GM18951 (cell line): ENCODE data around the gene ENTREP1.
"Not testable (repeated sequence)": the region's sequence is repeated elsewhere in the genome, so short reads cannot be mapped to it uniquely, and the experiment has no call there.

ENCODE experiments used
- POLR2A ChIP-seq: IDR thresholded peaks from 4 replicates; pipeline ENCODE4 v1.6.1; 2011; ENCODE audit warnings: mild to moderate bottlenecking; ENCODE audit not compliant: insufficient read length, insufficient read depth; ENCODE audit errors: extremely low read depth
- in situ Hi-C: fragments of 300-500 bp; cut with MboI; formaldehyde crosslinking; loops from one replicate; pipeline ENCODE4 v1.12.0; 2022; ENCODE audit warnings: low sequenced_read_pairs, mixed read lengths, inconsistent platforms; ENCODE audit not compliant: unreplicated experiment

ENTREP1 gene

GRCh38 chr9:69420611-69421270, 95.7 kb downstream of the ENTREP1 start:
- in situ Hi-C loops: loop anchor here (10.0 kb wide), 1 partner anchor 504 kb away; no protein-coding TSS in a partner anchor

GRCh38 chr9:69421908-69422801, 97.1 kb downstream of the ENTREP1 start:
- no peak for TF ChIP-seq POLR2A
- in situ Hi-C loops: loop anchor here (10.0 kb wide), 1 partner anchor 503 kb away; no protein-coding TSS in a partner anchor

More at GRCh38 chr9:69420611-69421270, 95.7 kb downstream of the ENTREP1 start:
- TF ChIP-seq POLR2A: no peak

DNA sequence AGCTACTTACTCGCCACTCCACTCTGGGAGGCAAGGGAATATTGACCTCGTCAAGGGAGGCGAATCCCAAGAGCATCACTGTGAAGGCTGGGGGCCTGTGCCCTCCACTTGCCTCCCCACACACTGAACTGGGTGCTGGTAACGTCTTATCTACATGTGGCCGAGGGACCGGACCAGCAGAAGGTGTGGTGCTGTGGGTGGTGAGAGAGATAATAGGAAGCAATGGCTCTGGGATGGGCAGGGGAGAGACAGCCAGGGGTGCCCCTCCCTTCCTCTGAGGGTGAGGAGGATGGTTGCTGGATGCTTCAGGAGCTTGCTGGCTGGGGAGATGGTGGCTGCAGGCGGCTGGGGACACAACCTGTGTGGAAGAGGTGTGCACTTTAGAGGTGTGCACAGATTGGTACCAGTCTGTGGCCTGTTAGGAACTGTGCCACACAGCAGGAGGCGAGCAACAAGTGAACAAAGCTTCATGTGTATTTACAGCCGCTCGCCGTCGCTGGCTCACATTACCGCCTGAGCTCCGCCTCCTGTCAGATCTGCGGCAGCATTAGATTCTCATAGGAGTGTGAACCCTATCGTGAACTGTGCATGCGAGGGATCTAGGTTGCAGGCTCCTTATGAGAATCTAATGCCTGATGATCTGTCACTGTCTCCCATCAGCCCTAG, 100.3 kb downstream of the ENTREP1 start:
- in situ Hi-C loops: loop anchor here (10.0 kb wide), 1 partner anchor 500 kb away; no protein-coding TSS in a partner anchor
- no peak for TF ChIP-seq POLR2A

GRCh38 chr9:69427286-69427685, 102.3 kb downstream of the ENTREP1 start:
- no peak for TF ChIP-seq POLR2A
- in situ Hi-C loops: loop anchor here (10.0 kb wide), 1 partner anchor 498 kb away; no protein-coding TSS in a partner anchor

GRCh38 chr9:69428017-69428785, 103.2 kb downstream of the ENTREP1 start:
- in situ Hi-C loops: loop anchor here (10.0 kb wide), 1 partner anchor 497 kb away; no protein-coding TSS in a partner anchor
- TF ChIP-seq POLR2A: no peak

GRCh38 chr9:69429281-69429680, 104.3 kb downstream of the ENTREP1 start:
- in situ Hi-C loops: loop anchor here (10.0 kb wide), 1 partner anchor 496 kb away; no protein-coding TSS in a partner anchor
- TF ChIP-seq POLR2A: no peak

- in situ Hi-C loops: no loop called here
Observed at GRCh38 chr9:69430206-69430605, 105.2 kb downstream of the ENTREP1 start.

GRCh38 chr9:69431203-69431602, 106.2 kb downstream of the ENTREP1 start:
- in situ Hi-C loops: no loop called here
- TF ChIP-seq POLR2A: no peak

More at GRCh38 chr9:69430206-69430605, 105.2 kb downstream of the ENTREP1 start:
- TF ChIP-seq POLR2A: no peak

- no peak for TF ChIP-seq POLR2A
- in situ Hi-C loops: no loop called here
Observed at GRCh38 chr9:69431777-69432176, 106.8 kb downstream of the ENTREP1 start.

GRCh38 chr9:69432623-69433022, 107.6 kb downstream of the ENTREP1 start:
- in situ Hi-C loops: no loop called here
- TF ChIP-seq POLR2A: no peak

DNA sequence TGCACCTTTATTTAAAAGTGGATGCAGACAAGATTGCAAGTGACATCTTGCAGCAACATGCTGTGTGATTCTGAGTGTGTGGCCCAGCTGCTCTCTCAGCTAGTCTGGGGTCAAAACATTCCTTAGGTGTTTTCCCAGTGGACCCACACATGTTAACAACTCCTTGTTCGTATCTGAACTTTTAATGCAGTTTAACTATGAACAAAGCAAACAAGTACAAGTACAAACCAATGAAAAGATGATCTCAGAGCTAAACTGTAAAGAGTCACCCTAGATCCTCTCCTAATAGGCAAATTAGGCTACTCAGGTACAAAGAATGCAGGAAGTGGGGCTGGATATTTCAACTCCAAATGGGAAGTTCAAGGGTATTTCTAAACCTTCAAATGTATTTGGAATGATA, 108.4 kb downstream of the ENTREP1 start:
- no peak for TF ChIP-seq POLR2A
- in situ Hi-C loops: no loop called here

GRCh38 chr9:69433968-69434367, 109.0 kb downstream of the ENTREP1 start:
- TF ChIP-seq POLR2A: no peak
- in situ Hi-C loops: no loop called here

DNA sequence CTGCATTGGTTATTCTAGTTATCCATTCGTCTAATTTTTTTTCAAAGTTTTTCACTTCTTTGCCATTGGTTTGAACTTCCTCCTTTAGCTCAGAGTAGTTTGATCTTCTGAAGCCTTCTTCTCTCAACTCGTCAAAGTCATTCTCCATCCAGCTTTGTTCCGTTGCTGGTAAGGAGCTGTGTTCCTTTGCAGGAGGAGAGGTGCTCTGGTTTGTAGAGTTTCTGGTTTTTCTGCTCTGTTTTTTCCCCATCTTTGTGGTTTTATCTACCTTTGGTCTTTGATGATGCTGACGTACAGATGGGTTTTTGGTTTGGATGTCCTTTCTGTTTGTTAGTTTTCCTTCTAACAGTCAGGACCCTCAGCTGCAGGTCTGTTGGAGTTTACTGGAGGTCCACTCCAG, 114.6 kb downstream of the ENTREP1 start:
- in situ Hi-C loops: not testable (repeated sequence)

GRCh38 chr9:69440254-69440955, 115.4 kb downstream of the ENTREP1 start:
- in situ Hi-C loops: not testable (repeated sequence)
